HL-60/S4 treated with phorbol 12-myristate 13-acetate at 8.2 ng/mL for 4 days and 3 days (cell line): ENCODE results near the gene PDGFD.

Experiments
- in situ Hi-C: fragments of 300-500 bp; cut with MboI; formaldehyde crosslinking; loops from 2 replicates; pipeline ENCODE4 v1.15.0; 2022; ENCODE audit warnings: low sequenced_read_pairs

The PDGFD gene

DNA sequence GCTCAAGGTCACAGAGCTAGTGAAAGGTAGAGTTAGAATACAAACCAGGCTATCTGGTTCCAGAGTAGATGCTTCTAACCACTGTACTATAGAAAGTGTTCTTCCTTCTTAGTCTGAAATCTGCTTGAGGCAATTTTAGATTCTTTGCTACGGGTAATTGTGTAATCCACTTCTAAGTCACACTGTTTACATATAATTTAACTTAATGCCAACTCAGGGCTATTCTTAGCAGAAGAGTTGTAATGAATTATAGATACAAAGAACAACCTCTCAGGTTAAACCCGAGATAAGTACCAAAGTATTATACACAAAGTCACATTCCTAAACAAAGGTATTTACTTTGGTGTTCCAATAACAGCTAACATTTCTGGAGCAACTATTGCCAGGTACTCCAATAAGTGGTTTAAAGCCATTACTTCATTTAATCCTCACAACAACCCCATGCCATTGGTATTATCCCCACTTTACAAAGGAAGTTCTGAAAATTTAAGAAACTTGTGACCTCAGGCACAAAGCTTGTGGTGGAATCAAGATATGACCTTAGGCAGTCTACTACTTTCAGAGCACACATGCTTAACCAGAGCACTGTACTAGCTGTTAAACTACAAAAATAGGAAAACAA, 158.6 kb downstream of the PDGFD start:
- in situ Hi-C loops: no loop called here

- in situ Hi-C loops: no loop called here
These were observed 160.5 kb downstream of the PDGFD start for GRCh38 chr11:104003491-104003890.

DNA sequence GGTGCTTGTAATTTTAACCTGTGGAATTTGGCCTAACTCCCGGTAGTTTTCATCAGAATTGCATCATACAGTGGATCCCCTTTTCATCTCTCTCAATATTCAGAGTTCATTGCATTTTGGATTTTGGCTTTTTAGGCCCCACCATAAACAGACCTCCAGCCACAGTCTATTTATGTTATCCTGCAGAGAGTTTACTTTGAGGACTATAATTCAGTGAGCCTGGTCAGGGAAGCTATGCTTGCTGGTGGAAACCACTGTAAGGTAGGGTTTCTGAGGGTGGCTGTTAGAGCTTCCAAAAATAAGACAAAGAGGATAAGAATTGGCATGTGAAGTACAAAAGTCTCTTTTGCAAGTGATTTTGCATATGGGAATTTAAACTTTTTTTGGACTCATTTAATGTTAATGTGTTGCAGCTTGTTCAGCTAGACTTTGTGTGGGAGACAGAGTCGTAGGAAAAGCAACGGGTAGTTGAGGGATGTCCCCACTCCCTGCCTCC, 162.3 kb downstream of the PDGFD start:
- in situ Hi-C loops: no loop called here

DNA sequence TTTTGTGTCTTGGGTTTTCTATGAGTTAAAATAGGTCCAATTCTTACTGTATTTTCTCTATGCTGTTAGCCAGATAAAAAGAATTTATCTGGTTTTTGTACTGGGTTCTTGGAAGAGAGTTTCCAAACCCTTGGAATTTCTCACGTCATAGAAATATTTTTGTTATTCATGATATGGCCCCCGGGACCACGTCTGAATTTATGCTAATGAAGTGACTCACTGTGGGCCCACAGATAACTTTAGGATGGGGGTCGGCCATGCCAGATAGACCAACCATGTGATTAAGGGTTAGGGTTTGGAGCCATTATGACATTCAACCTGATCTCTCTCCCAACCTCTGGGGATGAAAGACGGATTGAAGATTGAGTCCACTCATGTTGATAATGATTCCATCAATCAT, 163.1 kb downstream of the PDGFD start:
- in situ Hi-C loops: no loop called here

- in situ Hi-C loops: no loop called here
These were observed 165.0 kb downstream of the PDGFD start for GRCh38 chr11:103998826-103999508.

GRCh38 chr11:103997082-103997481, 166.9 kb downstream of the PDGFD start:
- in situ Hi-C loops: no loop called here

GRCh38 chr11:103995896-103996295, 168.1 kb downstream of the PDGFD start:
- in situ Hi-C loops: no loop called here

GRCh38 chr11:103994518-103994917, 169.4 kb downstream of the PDGFD start:
- in situ Hi-C loops: no loop called here

- in situ Hi-C loops: no loop called here
These were observed 169.9 kb downstream of the PDGFD start for GRCh38 chr11:103994094-103994493.

DNA sequence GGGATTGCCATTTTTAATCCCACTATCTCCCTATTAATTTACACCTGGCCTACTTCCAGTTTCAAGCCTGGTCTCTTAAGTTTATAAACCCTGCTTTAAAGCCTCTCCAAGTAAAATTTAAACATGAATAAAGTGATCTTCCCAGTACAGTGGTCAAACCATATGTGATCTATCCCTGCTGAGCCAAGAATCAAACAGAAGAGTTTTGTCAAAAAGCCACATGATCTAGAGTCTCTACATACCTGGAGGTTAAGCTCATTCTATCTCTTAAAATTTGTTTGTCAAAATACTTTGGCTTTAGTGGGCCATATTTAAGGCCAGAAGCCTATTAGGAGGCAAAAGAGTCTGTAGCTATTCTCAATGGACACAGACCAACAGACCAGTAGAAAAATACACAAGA, 170.4 kb downstream of the PDGFD start:
- in situ Hi-C loops: no loop called here

GRCh38 chr11:103988595-103988969, 175.4 kb downstream of the PDGFD start:
- in situ Hi-C loops: no loop called here

- in situ Hi-C loops: no loop called here
These were observed 176.0 kb downstream of the PDGFD start for GRCh38 chr11:103987629-103988594.

GRCh38 chr11:103985041-103985440, 178.9 kb downstream of the PDGFD start:
- in situ Hi-C loops: no loop called here

DNA sequence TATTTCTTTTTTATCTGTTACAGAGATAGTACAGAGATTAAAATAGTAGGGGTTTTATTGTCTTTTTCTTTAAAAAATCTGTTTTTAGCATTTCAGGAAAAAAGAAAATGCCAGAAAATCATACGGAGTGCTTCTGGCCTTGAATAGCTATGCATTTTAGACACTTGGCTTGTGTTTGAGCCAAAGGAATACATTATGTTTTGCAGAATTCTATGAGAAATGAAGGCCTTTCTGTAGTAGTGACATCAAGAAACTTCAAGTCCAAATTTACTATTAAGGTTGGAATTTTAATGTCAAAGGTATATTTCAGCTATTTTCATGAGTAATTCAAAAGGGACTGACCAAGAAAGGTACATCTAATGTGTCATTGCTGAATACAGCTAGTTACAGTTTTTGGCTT, 183.8 kb downstream of the PDGFD start:
- in situ Hi-C loops: no loop called here

DNA sequence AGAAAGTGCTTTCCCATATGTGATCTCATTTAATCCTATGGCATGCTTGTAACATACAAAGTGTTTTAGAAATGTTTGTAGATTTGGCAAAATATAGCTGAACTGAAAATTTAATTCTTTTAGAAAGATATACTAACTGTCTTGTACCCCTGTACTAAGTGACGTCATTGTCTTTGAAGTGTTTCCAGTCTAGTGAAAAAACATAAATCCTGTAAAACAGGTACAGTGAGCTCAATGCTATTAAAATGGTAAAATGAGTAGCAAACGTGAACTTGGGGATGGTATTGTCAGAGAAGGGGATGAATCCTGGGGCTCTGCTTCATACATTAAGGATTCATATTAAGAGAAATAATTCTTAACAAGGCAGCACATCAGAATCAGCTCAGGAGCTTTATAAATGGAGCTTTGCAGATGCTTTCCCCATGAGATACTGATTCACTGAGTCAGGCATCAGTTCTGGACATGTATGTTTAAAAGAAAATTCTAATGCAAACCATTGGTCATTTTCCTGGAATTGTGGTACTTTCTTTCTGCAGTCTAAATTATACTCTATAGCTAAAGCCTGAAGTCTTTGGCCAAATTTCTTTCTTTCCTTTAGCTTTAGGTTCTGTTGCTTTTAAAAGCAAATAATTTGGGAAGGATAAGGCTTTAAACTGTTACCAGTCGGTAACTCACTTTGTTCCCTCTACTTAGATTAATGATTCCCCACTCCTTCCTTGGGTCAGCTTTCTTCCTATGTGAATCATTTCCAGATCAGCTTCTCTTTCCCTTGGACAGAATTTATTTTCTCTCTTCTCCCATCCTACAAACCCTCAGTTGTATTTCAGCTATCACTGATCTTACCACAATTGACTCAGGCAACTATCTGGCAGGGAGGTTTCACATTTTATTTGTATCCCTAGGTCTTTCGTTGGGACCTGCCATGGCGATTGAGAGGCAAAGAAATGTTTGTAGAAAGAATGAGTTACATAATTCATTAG, 185.0 kb downstream of the PDGFD start:
- in situ Hi-C loops: no loop called here

DNA sequence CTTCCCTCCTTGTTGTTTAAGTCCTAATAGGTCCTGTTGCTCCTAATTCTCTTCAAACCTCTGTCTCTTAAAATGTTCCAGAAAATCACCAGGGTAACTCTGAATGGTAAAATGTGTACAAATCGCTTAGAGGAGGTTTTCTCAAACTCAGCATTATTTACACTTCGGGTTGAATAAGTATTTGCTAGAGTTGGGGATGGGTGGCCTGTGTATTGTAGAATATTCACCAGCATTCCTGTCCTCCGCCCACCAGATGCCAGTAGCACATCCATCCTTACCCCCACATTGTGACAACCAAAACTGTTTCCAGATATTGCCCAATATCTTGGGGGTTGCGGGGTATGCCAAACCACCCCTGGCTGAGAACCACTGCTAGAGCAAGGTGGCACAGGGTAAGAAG, 191.9 kb downstream of the PDGFD start:
- in situ Hi-C loops: no loop called here

DNA sequence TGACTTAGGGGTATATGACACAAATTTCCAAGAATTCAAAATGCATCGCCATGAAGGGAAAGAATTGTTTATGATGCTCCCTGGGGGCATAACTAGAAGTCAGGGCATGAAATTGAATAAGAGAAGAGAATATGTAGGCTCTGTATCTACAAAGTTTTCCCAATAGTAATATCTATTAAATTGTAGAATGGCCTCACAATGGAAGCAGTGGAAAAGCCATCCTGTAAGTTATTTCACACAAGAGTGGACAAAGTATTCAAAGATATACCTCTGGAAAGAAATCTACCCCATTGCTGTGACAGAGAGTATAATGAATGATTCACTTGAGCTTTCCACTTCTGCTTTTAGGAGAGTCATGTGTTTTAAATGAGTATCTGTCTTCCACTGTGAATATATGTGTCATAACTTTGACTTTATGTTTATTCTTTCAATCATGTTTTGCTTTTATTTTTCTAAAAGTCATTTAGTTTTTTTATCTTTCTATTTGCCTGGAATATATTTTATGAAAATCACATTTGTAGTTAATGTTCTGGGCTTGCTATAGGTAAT, 193.2 kb downstream of the PDGFD start:
- in situ Hi-C loops: no loop called here

- in situ Hi-C loops: no loop called here
These were observed 195.3 kb downstream of the PDGFD start for GRCh38 chr11:103968685-103969084.

- in situ Hi-C loops: no loop called here
These were observed 196.0 kb downstream of the PDGFD start for GRCh38 chr11:103967985-103968384.

DNA sequence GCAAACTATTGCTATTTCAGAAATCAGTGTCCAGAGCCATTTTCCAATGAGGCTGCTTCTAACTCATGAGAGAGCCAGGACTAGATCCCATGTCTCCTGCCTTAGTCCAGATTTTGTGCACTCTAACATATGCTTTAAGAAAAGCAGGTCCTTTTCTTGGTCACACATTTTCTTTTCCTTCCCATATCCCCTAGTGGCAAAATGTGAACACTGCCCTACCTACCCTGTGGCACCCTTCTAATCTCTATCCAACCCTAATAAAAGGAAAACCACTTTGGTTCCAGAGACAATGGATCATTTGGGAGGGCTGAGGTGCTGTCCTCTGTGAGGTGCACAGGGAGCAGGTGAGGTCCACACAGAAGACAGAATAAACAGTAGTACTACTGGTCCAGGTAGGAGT, 199.6 kb downstream of the PDGFD start:
- in situ Hi-C loops: no loop called here
